Sigmoid colon (tissue), 4 donors: ENCODE data around the gene FAM13A.

Experiments
- CTCF ChIP-seq, 4 experiments: fragments of 450-650 bp in 3 of 4; fragments of 200-600 bp in 1 of 4; IDR thresholded peaks; one replicate each; pipeline ENCODE4 v1.5.1; 2016 to 2019; ENCODE audit warnings: antibody characterized with exemption in 4 of 4, mild to moderate bottlenecking in 3 of 4, moderate library complexity in 2 of 4
- EP300 ChIP-seq, 4 donors: sonication (generic); formaldehyde crosslinking; IDR thresholded peaks; one replicate each; pipeline ENCODE4 v1.6.1; 2017; ENCODE audit warnings: antibody characterized with exemption in 4 of 4

GRCh38 chr4:88982757-88983156 lies 74.2 kb downstream of the FAM13A start:
- TF ChIP-seq CTCF (IDR thresholded peaks at IDR 0.05) (no peak), EP300 (IDR thresholded peaks at IDR 0.05) (no peak)
